K562 (cell line): ENCODE results near the gene LHB. TPM values are rescaled to one million over a fixed set of nuclear protein-coding genes. Genes with fewer than 3 reads are reported as not detected.

ENCODE experiments used
- ARNT ChIP-seq, 2 experiments: fragments of 450-650 bp; IDR thresholded peaks; 2 replicates each; pipeline ENCODE4 v1.6.1; 2016; ENCODE audit warnings: mild to moderate bottlenecking in 1 of 2
- BRF2 ChIP-seq: IDR thresholded peaks from 3 replicates; pipeline ENCODE4 v1.6.1; 2011; ENCODE audit warnings: borderline replicate concordance, mild to moderate bottlenecking; ENCODE audit not compliant: insufficient read length, insufficient read depth
- C11orf30 ChIP-seq: fragments of 450-650 bp; IDR thresholded peaks from 2 replicates; pipeline ENCODE4 v1.6.1; 2016; ENCODE audit warnings: low read depth, mild to moderate bottlenecking
- CBX8 ChIP-seq: fragments of 200-600 bp; sonication (generic); IDR thresholded peaks from 2 replicates; pipeline ENCODE4 v1.6.1; 2012; ENCODE audit warnings: borderline replicate concordance, mixed run types, low read depth, mild to moderate bottlenecking, moderate library complexity, mixed read lengths, low read length, control low read depth, inconsistent platforms; ENCODE audit not compliant: poor library complexity, severe bottlenecking; ENCODE audit errors: extremely low read depth
- CEBPZ ChIP-seq: fragments of 150-350 bp; IDR thresholded peaks from 2 replicates; pipeline ENCODE4 v1.6.1; 2014; ENCODE audit warnings: low read depth, mild to moderate bottlenecking, low read length, borderline replicate concordance
- DACH1 ChIP-seq: fragments of 450-650 bp; IDR thresholded peaks from 2 replicates; pipeline ENCODE4 v1.6.1; 2018; ENCODE audit not compliant: partially characterized antibody
- FOXO4 ChIP-seq: fragments of 450-650 bp; formaldehyde crosslinking; IDR thresholded peaks from 2 replicates; pipeline ENCODE4 v1.4.0; 2020; ENCODE audit warnings: mild to moderate bottlenecking, moderate library complexity
- KAT7 ChIP-seq: sonication (generic); formaldehyde crosslinking; IDR thresholded peaks from 2 replicates; pipeline ENCODE4 v1.8.0; 2022; ENCODE audit warnings: missing genetic modification reagents, mild to moderate bottlenecking, borderline replicate concordance
- POLR2G ChIP-seq: fragments of 200-400 bp; formaldehyde crosslinking; IDR thresholded peaks from 2 replicates; pipeline ENCODE4 v1.6.1; 2017; ENCODE audit warnings: low read depth, mild to moderate bottlenecking, antibody characterized with exemption, low read length, moderate library complexity
- SAFB ChIP-seq: fragments of 200-400 bp; formaldehyde crosslinking; IDR thresholded peaks from 2 replicates; pipeline ENCODE4 v1.6.1; 2017; ENCODE audit warnings: low read depth, low read length, borderline replicate concordance
- SRF ChIP-seq, 2 experiments: fragments of 250-450, 450-650 bp in 1 of 2; sonication (Bioruptor Pico) in 1 of 2; sonication (generic) in 1 of 2; formaldehyde crosslinking; IDR thresholded peaks; 2 replicates each; pipeline versions ENCODE4 v1.5.0 to v1.5.1; 2020 to 2022; ENCODE audit warnings: mild to moderate bottlenecking in 1 of 2, missing genetic modification reagents in 1 of 2
- TEAD2 ChIP-seq: fragments of 450-650 bp; IDR thresholded peaks from 2 replicates; pipeline ENCODE4 v1.6.1; 2016; ENCODE audit warnings: missing genetic modification characterization, control low read depth, missing compliant biosample characterization
- TFAP4 ChIP-seq: sonication (generic); formaldehyde crosslinking; IDR thresholded peaks from 2 replicates; pipeline ENCODE4 v1.8.0; 2022; ENCODE audit warnings: missing genetic modification reagents, mild to moderate bottlenecking, moderate library complexity, borderline replicate concordance
- XRCC4 ChIP-seq: IDR thresholded peaks from one replicate; pipeline ENCODE4 v1.6.1; 2011; ENCODE audit not compliant: insufficient read depth, insufficient read length; ENCODE audit errors: extremely low read depth
- ZC3H4 ChIP-seq: sonication (generic); formaldehyde crosslinking; IDR thresholded peaks from 2 replicates; pipeline ENCODE4 v1.9.0; 2021; ENCODE audit warnings: missing genetic modification reagents, borderline replicate concordance
- ZNF280B ChIP-seq: fragments of 250-450 bp; sonication (Bioruptor Pico); IDR thresholded peaks from 2 replicates; pipeline ENCODE4 v1.5.1; 2021; ENCODE audit warnings: mild to moderate bottlenecking
- ZZZ3 ChIP-seq: fragments of 450-650 bp; IDR thresholded peaks from 2 replicates; pipeline ENCODE4 v1.6.1; 2016; ENCODE audit warnings: antibody characterized with exemption, mild to moderate bottlenecking, moderate library complexity
- polyA plus RNA-seq, 8 experiments: library from polyadenylated mRNA; depleted of rRNA in 4 of 8; stranded (reverse) in 5 of 8; unstranded in 3 of 8; fragments of >200 nt; fragmentation: Nextera tagmentation in 2 of 8; fragmentation: Illumina TruSeq in 1 of 8; extraction: Ambion mirVana in 2 of 8; extraction: Trizol in 1 of 8; gene quantifications; 2 replicates each; pipeline versions ENCODE4 v1.2.1 to v1.2.3, GENCODE V29; 2011 to 2014; ENCODE audit warnings: inconsistent platforms in 1 of 8, missing spikeins in 1 of 8
- total RNA-seq, 7 experiments: library from RNA; depleted of rRNA in 6 of 7; stranded (reverse); fragments of >200 nt in 6 of 7; fragmentation: Illumina TruSeq in 2 of 7; extraction: Trizol in 2 of 7; gene quantifications; 2 replicates each; pipeline versions ENCODE4 v1.2.1 to v1.2.3, GENCODE V29; 2011 to 2021; ENCODE audit warnings: low replicate concordance in 1 of 7

The LHB gene
- total and polyA plus RNA-seq, 9 of the 15 experiments (the other 6 are each of a cell fraction or from before 2014, with no cell fraction given): 0.54 TPM; not detected in 8

GRCh38 chr19:48993175-48994034, 23.5 kb downstream of the LHB start, which contains the start of the genes GYS1 and RUVBL2 (continued):
- TF ChIP-seq FOXO4 (CRISPR knock-in tag) (no peak), ZC3H4 (CRISPR knock-in tag) (no peak), TFAP4 (peak; percentile 71; the same call in 1 of the 2 replicates), DACH1 (no peak), KAT7 (CRISPR knock-in tag) (no peak), CEBPZ (no peak), C11orf30 (peak; percentile 90), ARNT (IDR thresholded peaks at IDR 0.05) (peak in 1 of 2 experiments; percentile 78; a peak in 2 of 4 replicates), BRF2 (no peak), POLR2G (peak; percentile 74), TEAD2 (no peak), ZNF280B (CRISPR knock-in tag) (no peak), XRCC4 (no peak), CBX8 (no peak), ZZZ3 (no peak), SAFB (peak; percentile 42; the same call in 1 of the 2 replicates), SRF (CRISPR knock-in tag; IDR thresholded peaks at IDR 0.05) (no peak)
